ENCODE measurements around the gene SPATA45.

SPATA45 gene

GRCh38 chr1:212780759-212781158 lies 66.7 kb downstream of the SPATA45 start:
- DNase-seq (ENCODE audit: low spot score), result no peak

Measured in NAMALWA (cell line).